Thyroid gland (tissue), 4 donors: ENCODE measurements around the gene RGS4.

Experiments
- POLR2A ChIP-seq, 2 donors: fragments of 450-650 bp; IDR thresholded peaks; one replicate each; pipeline ENCODE4 v1.6.1; 2017; ENCODE audit warnings: antibody characterized with exemption in 2 of 2, mild to moderate bottlenecking in 2 of 2, moderate library complexity in 1 of 2
- TF ChIP-seq, protein P1 (sequence below), 6 experiments: fragments of 200-600 bp in 3 of 6; fragments of 450-650 bp in 3 of 6; sonication (generic) in 3 of 6; IDR thresholded peaks; one replicate each; pipeline ENCODE4 v1.5.1; 2016 to 2019; ENCODE audit warnings: antibody characterized with exemption in 6 of 6, mild to moderate bottlenecking in 2 of 6, inconsistent platforms in 1 of 6, moderate library complexity in 1 of 6

DNA sequence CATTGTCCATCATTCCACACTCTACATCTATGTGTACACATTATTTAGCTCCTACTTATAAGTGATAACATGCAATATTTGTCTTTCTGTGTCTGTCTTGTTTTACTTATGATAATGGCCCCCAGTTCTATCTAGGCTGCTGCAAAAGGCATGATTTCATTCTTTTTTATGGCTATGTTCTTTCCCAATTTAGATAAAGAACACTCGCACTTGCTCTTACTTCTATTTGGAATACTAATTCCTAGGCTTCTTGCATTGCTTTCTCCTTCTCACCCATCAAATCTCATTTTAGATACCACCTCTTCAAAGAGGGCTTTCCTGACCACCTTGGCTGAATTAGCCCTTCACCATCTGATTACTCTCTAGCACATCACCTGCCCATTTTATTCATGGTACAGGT, 3.0 kb upstream of the RGS4 start:
- TF ChIP-seq, protein P1, sequence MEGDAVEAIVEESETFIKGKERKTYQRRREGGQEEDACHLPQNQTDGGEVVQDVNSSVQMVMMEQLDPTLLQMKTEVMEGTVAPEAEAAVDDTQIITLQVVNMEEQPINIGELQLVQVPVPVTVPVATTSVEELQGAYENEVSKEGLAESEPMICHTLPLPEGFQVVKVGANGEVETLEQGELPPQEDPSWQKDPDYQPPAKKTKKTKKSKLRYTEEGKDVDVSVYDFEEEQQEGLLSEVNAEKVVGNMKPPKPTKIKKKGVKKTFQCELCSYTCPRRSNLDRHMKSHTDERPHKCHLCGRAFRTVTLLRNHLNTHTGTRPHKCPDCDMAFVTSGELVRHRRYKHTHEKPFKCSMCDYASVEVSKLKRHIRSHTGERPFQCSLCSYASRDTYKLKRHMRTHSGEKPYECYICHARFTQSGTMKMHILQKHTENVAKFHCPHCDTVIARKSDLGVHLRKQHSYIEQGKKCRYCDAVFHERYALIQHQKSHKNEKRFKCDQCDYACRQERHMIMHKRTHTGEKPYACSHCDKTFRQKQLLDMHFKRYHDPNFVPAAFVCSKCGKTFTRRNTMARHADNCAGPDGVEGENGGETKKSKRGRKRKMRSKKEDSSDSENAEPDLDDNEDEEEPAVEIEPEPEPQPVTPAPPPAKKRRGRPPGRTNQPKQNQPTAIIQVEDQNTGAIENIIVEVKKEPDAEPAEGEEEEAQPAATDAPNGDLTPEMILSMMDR (IDR thresholded peaks at IDR 0.05): no peak
- no peak for TF ChIP-seq POLR2A (IDR thresholded peaks at IDR 0.05)
